ENCODE measurements around the gene TRIM9.
"Not testable (repeated sequence)": the region's sequence is repeated elsewhere in the genome, so short reads cannot be mapped to it uniquely, and the experiment has no call there.

The TRIM9 gene

DNA sequence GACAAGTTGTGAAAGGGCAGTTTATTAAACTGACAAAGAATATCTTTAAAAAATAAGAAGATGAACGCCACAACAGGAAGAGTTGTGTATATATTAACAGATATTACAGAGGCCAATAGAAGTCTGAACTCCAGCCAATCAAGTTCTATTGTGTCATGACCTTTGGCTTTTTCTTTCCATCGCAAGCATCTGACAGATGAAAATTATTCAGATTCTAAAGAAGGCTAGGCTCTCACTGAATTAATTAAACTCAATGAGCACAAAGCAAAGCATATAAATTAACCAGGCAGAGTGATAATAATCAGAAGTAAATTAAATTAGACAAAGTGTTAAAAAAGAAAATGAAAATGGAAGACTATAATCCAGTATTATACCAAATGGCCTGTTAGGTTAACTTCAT is 88.6 kb downstream of the TRIM9 start:
- no peak for DNase-seq (ENCODE audit: insufficient read length, low spot score)
- no peak for FAIRE-seq

- DNase-seq (ENCODE audit: insufficient read length, low spot score) (peak; percentile 15), FAIRE-seq (no peak)
Observed at GRCh38 chr14:51004801-51005526, 89.9 kb downstream of the TRIM9 start.

GRCh38 chr14:51004352-51004800 is 90.5 kb downstream of the TRIM9 start:
- DNase-seq (ENCODE audit: insufficient read length, low spot score): no peak

DNA sequence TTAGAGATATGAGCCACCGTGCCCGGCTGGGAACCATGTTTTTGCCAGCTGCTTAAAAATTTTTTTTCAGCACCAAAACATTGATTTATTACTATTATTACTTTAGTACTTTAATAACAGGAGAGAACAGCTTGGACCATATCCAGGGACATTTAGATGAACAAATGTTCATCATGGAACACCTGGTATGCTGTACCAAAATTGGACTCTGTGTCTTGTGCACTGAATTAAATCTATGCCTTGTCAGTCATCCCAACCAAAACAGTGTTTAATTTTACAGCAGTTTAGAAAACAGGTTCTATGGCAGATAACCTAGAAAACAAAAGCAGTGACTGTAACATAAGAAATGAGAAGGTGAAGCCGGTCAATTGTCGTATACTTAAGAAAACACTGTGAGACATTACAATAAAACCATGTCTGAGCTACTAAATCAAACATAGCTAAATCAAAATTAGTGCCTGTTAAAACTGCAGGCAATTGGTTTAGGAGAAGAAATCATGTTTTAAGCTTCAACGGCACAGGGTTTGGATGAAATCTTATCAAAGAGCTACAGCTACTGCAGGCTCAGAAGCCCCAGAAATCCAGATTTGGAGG is 92.4 kb downstream of the TRIM9 start:
- FAIRE-seq (no peak), DNase-seq (ENCODE audit: insufficient read length, low spot score) (no peak)

More at GRCh38 chr14:51004352-51004800, 90.5 kb downstream of the TRIM9 start:
- no peak for FAIRE-seq

- FAIRE-seq (peak; percentile 13), DNase-seq (ENCODE audit: insufficient read length, low spot score) (no peak)
Observed at GRCh38 chr14:51000566-51000965, 94.3 kb downstream of the TRIM9 start.

- FAIRE-seq: no peak
Observed at GRCh38 chr14:50999726-51000125, 95.2 kb downstream of the TRIM9 start.

DNA sequence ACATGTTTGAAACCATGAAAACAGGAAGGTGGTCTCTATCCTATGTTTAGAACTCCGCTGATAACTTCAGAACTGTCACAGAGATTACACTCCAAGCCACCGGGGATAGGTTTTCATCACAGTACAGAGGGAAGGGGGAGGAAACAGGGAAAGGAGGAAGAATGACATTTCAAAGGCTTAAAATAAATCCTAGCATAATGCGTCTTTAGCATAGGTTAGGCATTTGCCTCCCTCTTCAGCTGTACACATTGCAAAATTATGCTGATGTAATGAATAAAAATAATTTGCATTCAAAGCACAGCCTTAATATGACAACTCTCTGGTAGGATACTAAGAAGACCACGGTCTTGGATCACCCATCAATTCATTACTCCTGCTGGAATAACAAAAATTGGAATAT is 96.3 kb downstream of the TRIM9 start:
- no peak for DNase-seq (ENCODE audit: insufficient read length, low spot score)
- no peak for FAIRE-seq

More at GRCh38 chr14:50999726-51000125, 95.2 kb downstream of the TRIM9 start:
- no peak for DNase-seq (ENCODE audit: insufficient read length, low spot score)

GRCh38 chr14:50997712-50998111 is 97.2 kb downstream of the TRIM9 start:
- DNase-seq (ENCODE audit: insufficient read length, low spot score) (no peak), FAIRE-seq (no peak)

DNA sequence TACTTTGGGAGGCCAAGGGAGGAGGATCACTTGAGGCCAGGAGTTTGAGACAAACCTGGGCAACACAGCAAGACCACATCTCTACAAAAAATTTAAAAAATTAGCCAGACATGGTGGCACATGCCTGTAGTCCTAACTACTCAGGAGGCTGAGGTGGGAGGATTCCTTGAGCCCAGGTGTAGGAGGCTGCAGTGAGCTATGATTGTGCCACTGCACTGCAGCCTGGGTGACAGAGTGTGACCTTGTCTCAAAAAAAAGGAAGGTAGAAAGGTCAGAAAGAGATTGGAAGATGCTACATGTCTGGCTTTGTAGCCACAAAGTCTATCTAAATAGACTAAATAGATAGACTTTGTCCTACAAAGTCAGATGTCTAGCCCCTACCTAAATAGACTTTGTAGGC is 100.7 kb downstream of the TRIM9 start:
- FAIRE-seq; DNase-seq (ENCODE audit: insufficient read length, low spot score): not testable (repeated sequence)

- DNase-seq (ENCODE audit: insufficient read length, low spot score) (no peak), FAIRE-seq (no peak)
Observed at GRCh38 chr14:50985859-50986331, 109.0 kb downstream of the TRIM9 start.

DNA sequence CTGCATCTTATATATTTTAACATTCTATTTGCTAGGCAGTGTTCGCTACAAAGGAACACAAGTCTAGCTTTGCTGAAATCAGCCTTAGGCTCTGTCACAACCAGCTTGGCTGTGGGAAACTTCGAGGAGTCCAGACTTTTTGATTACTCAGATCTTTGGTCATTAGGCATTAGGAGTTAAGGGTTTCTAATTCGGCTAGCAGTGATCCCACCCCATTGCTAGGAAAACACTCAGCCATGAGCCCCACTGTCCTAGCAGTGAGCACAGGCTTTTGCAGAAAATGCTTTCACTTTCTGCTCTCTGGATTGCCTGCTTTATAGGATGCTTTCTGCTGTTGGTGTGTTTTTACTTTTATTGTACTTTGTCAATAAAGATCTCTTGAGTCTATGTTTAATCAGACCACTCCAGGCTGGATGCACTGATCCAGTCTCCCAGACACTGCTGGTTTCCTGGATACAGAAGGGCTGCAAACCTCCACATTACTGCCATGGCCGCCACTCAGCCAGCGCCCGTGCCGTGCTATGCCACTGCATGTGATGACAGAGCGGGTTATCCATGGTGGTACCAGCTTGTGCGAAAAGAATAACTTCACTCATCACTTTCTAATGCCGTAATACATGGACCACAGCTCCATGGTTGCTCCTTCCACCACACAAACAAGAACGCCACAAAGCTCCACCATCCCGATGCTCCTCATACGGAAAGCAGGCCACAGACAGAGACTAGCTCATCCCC is 109.6 kb downstream of the TRIM9 start:
- no peak for FAIRE-seq

GRCh38 chr14:50984036-50984710 is 110.7 kb downstream of the TRIM9 start:
- FAIRE-seq (no peak), DNase-seq (ENCODE audit: insufficient read length, low spot score) (no peak)

More for the DNA sequence above, 109.6 kb downstream of the TRIM9 start:
- no peak for DNase-seq (ENCODE audit: insufficient read length, low spot score)

DNA sequence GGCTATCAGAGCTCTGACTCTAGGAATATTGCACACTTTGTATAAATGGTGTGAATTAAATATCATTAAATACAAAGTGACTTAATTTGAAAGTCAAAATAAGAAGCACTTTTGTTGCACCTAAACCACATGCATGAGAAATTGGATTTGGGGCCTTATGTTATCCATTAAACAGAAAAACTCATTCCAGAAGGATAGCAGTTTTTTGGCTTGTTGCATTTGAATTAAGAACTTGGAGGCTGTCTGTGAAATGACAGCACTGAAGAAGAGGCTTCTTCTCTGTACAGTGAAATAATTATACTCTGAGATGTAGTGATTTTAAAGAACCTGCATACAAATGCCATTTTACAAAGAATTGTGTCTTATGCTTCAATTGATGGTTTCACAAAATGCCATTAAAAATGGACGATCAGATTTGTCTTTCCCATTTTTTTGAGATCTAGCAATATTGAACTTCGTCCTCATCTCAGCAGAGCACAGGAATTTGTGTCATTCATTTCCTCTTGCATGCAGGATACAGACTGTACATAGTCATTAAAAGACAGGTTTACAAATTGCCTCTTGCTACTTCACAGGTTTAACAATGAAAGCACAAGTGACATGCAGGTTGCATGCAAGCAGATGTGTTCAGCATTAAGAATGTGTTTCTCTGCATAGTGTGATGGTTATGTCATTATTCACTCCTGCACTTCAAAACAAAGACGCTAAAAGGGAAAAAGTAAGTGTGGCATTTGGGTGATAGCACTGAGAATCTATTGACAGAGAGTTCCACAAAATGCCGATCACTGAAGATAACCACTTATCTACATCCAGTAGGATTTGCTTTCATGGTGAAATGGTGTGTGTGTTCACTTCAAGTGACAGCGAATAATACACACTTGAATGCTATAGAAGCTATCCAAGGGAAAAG is 114.7 kb downstream of the TRIM9 start:
- DNase-seq (ENCODE audit: insufficient read length, low spot score) (no peak), FAIRE-seq (no peak)

DNA sequence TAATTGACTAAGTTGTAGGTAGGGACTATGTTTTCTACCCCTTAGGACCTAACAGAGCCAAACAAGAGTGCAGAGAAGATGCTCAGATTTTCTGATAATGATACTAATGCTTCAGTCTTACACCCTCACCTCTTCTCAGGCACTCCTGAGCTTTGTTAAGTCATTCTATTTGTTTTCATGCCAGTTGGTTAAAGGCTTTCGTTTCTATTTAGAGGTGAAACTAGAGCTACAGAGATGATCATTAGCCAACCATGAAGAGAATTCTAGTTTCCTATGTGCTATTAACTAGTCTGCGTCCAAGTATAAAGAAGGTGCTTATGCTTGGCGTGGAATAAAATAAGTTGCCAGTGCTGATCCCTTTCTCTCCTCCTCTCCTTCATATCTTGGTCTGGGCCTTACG is 116.0 kb downstream of the TRIM9 start:
- FAIRE-seq (no peak), DNase-seq (ENCODE audit: insufficient read length, low spot score) (no peak)

DNA sequence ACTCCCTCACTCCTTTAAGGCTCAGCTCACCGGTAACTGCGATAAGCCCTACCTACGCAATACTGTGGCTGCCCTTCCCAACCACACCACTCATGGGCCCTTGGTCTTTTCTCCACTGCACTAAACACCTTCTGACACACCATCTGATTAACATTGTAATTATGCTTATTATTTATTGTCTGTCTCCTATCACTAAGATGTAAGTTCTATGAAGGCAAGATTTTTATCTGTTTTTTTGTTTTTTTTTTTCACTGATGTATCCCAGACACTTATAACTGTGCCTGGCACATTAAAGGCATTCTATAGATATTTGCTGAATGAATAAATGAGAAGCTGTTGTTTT is 116.4 kb downstream of the TRIM9 start:
- no peak for DNase-seq (ENCODE audit: insufficient read length, low spot score)
- no peak for FAIRE-seq

DNA sequence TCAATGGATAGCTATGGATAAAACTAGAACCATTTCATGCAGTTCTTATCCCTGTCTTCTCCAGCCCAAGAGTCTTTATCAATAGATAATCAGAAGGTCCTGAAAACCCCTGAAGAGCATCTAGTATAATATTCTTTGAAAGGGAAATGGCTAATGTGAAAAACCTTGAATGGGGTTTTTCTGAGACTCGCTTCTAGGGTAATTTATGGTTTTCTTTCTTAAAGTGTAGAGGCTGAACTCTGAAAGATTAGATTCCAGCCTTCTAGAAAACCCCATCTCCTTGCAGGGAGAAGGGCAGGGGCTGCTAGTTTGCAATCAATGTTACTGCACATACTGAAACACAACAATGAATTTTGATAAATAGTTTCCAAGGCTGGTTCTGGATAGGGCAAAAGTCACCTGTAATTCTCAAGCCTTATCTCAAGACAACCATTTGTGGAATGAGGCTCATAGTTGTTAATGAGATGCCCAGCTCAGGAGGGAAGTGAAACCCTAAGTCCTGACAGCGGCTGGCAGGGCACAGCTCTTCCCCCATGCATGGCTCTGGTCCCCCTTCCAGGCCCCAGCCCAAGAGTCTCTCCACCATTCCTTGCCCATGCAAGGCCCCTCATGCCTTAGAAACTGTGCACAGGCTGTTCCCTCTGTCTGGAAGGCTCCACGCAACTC is 116.9 kb downstream of the TRIM9 start:
- FAIRE-seq (no peak), DNase-seq (ENCODE audit: insufficient read length, low spot score) (no peak)

DNA sequence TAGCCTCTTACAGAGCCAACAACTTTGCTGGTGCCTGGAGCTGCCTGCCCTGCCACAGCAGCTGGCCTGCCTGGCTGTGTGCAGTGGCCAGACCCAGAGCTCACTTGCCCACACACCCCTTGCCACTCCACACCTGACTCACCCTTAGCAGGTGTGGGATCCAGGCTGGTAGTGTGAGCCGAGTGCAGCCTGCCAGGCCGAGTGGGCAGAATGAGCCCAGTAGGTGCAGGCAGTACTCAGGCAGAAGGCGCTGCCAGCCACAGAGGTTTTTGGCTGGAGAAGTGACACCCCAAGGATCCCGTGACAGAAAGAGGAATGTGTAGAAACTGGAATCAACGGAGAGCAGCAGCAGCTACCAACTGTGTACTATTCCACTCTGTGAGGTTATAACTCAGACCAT is 120.8 kb downstream of the TRIM9 start:
- DNase-seq (ENCODE audit: insufficient read length, low spot score) (no peak), FAIRE-seq (no peak)

DNA sequence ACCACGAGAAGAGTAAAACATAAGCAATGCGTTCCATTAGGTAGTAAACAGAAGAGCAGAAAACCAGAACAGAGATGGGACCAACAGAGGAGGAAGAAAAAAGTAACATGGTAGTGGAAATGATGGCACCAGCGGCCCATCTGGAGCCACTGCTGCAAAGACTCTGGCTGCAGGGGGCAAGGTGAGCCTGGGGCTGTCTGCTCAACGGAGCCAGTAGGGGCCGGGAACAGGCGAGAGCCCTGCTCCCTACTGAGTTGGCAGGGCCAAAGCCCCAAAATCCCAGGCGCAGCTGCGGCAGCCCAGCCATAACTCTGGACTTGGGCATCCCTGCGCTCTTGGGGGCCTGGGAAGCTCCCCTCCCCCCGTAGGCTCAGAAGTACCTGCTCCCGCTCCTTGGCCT is 122.2 kb downstream of the TRIM9 start:
- DNase-seq (ENCODE audit: insufficient read length, low spot score) (no peak), FAIRE-seq (no peak)
